GM12865 (cell line): ENCODE results near the gene FCRLB.
"Not testable (repeated sequence)": the region's sequence is repeated elsewhere in the genome, so short reads cannot be mapped to it uniquely, and the experiment has no call there.

Source experiments
- DNase-seq: peaks from one replicate; pipeline ENCODE4 v3.0.0; 2010; ENCODE audit warnings: low read depth
- H3K4me3 ChIP-seq: 2 replicates; pipeline ENCODE4 v1.5.1; 2011; ENCODE audit warnings: mild to moderate bottlenecking, low read depth, low read length, control low read depth
- CTCF ChIP-seq: IDR thresholded peaks from 2 replicates; pipeline ENCODE4 v1.5.1; 2011; ENCODE audit warnings: low read length, control low read depth, low read depth, inconsistent platforms; ENCODE audit not compliant: insufficient read depth; ENCODE audit errors: missing control alignments

The FCRLB gene, protein sequence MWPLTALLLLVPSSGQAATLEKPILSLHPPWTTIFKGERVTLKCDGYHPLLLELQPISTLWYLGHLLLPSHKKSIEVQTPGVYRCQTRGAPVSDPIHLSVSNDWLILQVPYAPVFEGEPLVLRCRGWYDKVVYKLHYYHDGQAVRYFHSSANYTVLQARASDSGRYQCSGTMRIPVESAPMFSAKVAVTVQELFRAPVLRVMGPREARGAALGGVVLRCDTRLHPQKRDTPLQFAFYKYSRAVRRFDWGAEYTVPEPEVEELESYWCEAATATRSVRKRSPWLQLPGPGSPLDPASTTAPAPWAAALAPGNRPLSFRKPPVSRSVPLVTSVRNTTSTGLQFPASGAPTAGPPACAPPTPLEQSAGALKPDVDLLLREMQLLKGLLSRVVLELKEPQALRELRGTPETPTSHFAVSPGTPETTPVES

GRCh38 chr1:161720956-161721737 is at the start of gene FCRLB:
FCRLB (plus strand) TSS chr1:161721544; CDS start chr1:161722673, 1,129 bp downstream.
- no peak for TF ChIP-seq CTCF
- DNase-seq = no peak

GRCh38 chr1:161673437-161673836 is 47.9 kb upstream of the FCRLB start:
- not testable (repeated sequence) for DNase-seq, H3K4me3 ChIP-seq

More at GRCh38 chr1:161720956-161721737, at the start of gene FCRLB:
- H3K4me3 ChIP-seq = no peak within 1 kb of the TSS

- not testable (repeated sequence) for H3K4me3 ChIP-seq, DNase-seq
These were observed 46.9 kb upstream of the FCRLB start for GRCh38 chr1:161674447-161674846.

DNA sequence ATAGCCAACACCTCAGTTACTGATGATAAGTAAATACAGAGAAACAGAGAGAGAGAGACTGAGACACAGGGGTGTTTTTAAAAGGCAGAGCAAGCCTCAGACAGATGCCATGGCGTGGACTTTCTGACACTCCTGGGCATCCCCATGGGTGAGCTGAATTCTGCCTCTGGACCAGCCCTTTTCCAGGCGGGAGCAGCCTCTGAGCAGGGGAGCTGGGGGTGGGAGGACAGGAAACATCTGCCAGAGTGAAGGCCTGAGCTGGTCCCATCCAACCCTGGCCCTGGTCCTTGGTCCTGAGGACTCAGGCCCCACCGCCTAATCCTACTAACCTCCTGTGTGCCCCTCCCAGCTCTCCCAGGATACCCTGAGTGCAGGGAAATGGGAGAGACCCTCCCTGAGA is 46.4 kb upstream of the FCRLB start:
- DNase-seq, H3K4me3 ChIP-seq: not testable (repeated sequence)

GRCh38 chr1:161676441-161676840 is 44.9 kb upstream of the FCRLB start:
- DNase-seq = no peak
- no peak overlapping the region for H3K4me3 ChIP-seq
- TF ChIP-seq CTCF = no peak

DNA sequence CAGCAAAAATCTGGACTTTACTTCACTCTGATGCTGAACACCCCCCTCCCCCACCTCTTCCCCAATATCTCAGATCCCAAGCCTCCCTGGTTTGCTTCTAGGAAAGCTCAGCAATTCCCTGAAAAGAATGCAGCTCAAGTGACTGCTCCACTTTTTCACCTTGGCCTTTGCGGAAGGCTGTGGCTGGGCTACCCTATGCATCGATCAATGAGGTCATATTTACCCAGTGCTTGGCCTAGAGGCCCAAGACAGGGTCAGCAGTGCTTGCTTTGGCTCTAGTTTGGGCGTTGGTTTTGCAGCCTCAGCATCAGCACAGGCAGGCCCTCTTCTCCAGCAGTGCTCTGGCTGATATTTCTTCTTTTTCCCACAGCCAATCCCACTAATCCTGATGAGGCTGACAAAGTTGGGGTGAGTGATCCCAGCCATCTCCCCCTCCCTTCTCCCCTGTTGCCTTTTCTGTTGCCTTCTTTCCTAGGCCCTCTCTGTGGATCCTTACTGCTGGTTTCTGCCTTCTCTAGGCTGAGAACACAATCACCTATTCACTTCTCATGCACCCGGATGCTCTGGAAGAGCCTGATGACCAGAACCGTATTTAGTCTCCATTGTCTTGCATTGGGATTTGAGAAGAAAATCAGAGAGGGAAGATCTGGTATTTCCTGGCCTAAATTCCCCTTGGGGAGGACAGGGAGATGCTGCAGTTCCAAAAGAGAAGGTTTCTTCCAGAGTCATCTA is 44.2 kb upstream of the FCRLB start:
- no peak for TF ChIP-seq CTCF

DNA sequence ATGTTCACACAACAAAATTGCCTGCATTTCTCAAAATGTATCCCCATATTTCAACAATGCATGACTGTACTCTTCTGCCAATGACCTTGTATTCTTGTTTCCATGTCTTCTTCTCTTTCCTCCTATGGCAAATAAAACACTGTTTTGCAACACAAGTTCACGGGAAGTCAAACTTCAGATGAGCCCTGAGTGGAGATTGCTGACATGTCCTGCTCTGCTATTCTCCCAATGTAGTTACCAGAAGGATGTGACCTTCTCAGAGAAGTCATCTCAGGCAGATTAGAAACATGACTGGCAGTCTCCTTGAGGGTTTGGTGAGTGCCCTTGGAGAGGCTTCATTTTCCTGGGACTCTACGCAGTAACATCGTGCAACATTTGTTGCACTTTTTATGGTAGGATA is 42.8 kb upstream of the FCRLB start:
- DNase-seq = no peak
- TF ChIP-seq CTCF = no peak
- H3K4me3 ChIP-seq = no peak overlapping the region

More for the DNA sequence above, 44.2 kb upstream of the FCRLB start:
- no peak for DNase-seq
- H3K4me3 ChIP-seq = no peak overlapping the region

GRCh38 chr1:161681879-161682278 is 39.5 kb upstream of the FCRLB start:
- DNase-seq = no peak
- no peak for TF ChIP-seq CTCF
- H3K4me3 ChIP-seq = no peak overlapping the region
